GM12878 (cell line): Measurements from ENCODE around the gene KCND2. TPM values are rescaled to one million over a fixed set of nuclear protein-coding genes. Genes with fewer than 3 reads are reported as not detected.

ENCODE experiments used
- ATAC-seq: fragments of 200-7000 bp; cut with Tn5 transposase; 3 replicates; pipeline ENCODE4 v1.9.1; 2020; ENCODE audit warnings: mild to moderate bottlenecking, moderate library complexity
- BruUV-seq: library from RNA; stranded (reverse); fragments of 400-500 nt; replicated peaks from 2 replicates; lab custom pipeline; 2021; lab: Mats Ljungman, UMichigan
- CTCF ChIA-PET: fragments of 300-600 bp; sonication (Branson Sonifier 250); formaldehyde crosslinking; extraction: SDS; loops from one replicate; lab custom pipeline; 2021; ENCODE audit warnings: inconsistent platforms; lab: Yijun Ruan, JAX
- POLR2A ChIA-PET: fragments of 350-600 bp; formaldehyde crosslinking; extraction: SDS; loops from one replicate; lab custom pipeline; 2021; ENCODE audit warnings: inconsistent platforms; lab: Charles Lee
- RAD21 ChIA-PET: fragments of 300-600 bp; sonication (Branson Sonifier 250); formaldehyde crosslinking; loops from one replicate; lab custom pipeline; 2023; ENCODE audit warnings: antibody characterized with exemption; ENCODE audit not compliant: unreplicated experiment; lab: Charles Lee
- SMC1A ChIA-PET: fragments of 300-600 bp; sonication (Branson Sonifier 250); formaldehyde crosslinking; loops from one replicate; lab custom pipeline; 2023; ENCODE audit not compliant: unreplicated experiment, uncharacterized antibody; lab: Charles Lee
- DNase-seq: peaks from one replicate; pipeline ENCODE4 v3.0.0-alpha.2; 2011; ENCODE audit warnings: low read depth, low spot score
- FAIRE-seq: peaks from 3 replicates; lab custom pipeline; 2011; peaks lifted over from hg19 to GRCh38; lab: Jason Lieb, UNC
- H2AFZ ChIP-seq: 2 replicates; pipeline ENCODE4 v1.6.0; 2011; ENCODE audit warnings: low read depth, low read length, control low read depth; ENCODE audit not compliant: control insufficient read depth
- H3K27ac ChIP-seq: 2 replicates; pipeline ENCODE4 v1.5.1; 2011; ENCODE audit warnings: control low read depth; ENCODE audit not compliant: control insufficient read depth, insufficient read depth
- H3K27me3 ChIP-seq, 2 experiments: replicated peaks in 1 of 2; 2 replicates each; pipeline versions ENCODE4 v1.6.0 to v1.6.1; 2011; ENCODE audit warnings: low read length in 1 of 2; ENCODE audit not compliant: control insufficient read depth in 2 of 2, insufficient read depth in 2 of 2
- H3K36me3 ChIP-seq, 2 experiments: 2 replicates each; pipeline ENCODE4 v1.5.1; 2011; ENCODE audit warnings: low read length in 1 of 2; ENCODE audit not compliant: control insufficient read depth in 2 of 2, insufficient read depth in 2 of 2
- H3K4me1 ChIP-seq: 2 replicates; pipeline ENCODE4 v1.6.1; 2011; ENCODE audit warnings: mild to moderate bottlenecking, low read length, moderate library complexity, mixed read lengths; ENCODE audit not compliant: control insufficient read depth, insufficient read depth
- H3K4me2 ChIP-seq: 2 replicates; pipeline ENCODE4 v1.6.0; 2011; ENCODE audit warnings: control low read depth; ENCODE audit not compliant: control insufficient read depth, insufficient read depth
- H3K4me3 ChIP-seq: fragments of 200-600 bp; sonication (generic); 2 replicates; pipeline ENCODE4 v1.5.1; 2016
- H3K79me2 ChIP-seq: 2 replicates; pipeline ENCODE4 v1.6.0; 2011; ENCODE audit warnings: low read length; ENCODE audit not compliant: control insufficient read depth, insufficient read depth
- H3K9ac ChIP-seq: 2 replicates; pipeline ENCODE4 v1.8.0; 2011; ENCODE audit warnings: low read length, control low read depth, mixed read lengths; ENCODE audit not compliant: control insufficient read depth, insufficient read depth
- H3K9me3 ChIP-seq: replicated peaks from 3 replicates; pipeline ENCODE4 v1.5.1; 2011; ENCODE audit warnings: mild to moderate bottlenecking, low read length; ENCODE audit not compliant: control insufficient read depth, insufficient read depth
- H4K20me1 ChIP-seq: 2 replicates; pipeline ENCODE4 v1.6.0; 2011; ENCODE audit not compliant: control insufficient read depth, insufficient read depth
- ATF7 ChIP-seq: fragments of 450-650 bp; IDR thresholded peaks from 2 replicates; pipeline ENCODE4 v1.6.1; 2016; ENCODE audit warnings: low read depth, mild to moderate bottlenecking
- BCL3 ChIP-seq: IDR thresholded peaks from 2 replicates; pipeline ENCODE4 v1.6.1; 2011; ENCODE audit warnings: borderline replicate concordance, low read depth, mild to moderate bottlenecking, moderate library complexity, low read length; ENCODE audit not compliant: insufficient read depth, poor library complexity, severe bottlenecking
- FOXK2 ChIP-seq: fragments of 450-650 bp; IDR thresholded peaks from 2 replicates; pipeline ENCODE4 v1.6.1; 2017; ENCODE audit warnings: mild to moderate bottlenecking, moderate library complexity
- GATAD2B ChIP-seq: fragments of 450-650 bp; conservative IDR thresholded peaks from 2 replicates; pipeline ENCODE4 v1.6.1; 2017; ENCODE audit warnings: low read depth, mild to moderate bottlenecking, moderate library complexity
- MXI1 ChIP-seq: fragments of 150-350 bp; IDR thresholded peaks from 2 replicates; pipeline ENCODE4 v1.6.1; 2011; ENCODE audit warnings: low read depth, mild to moderate bottlenecking, inconsistent platforms, low read length, improper control_type of control experiment
- RUNX3 ChIP-seq: IDR thresholded peaks from 2 replicates; pipeline ENCODE4 v1.6.1; 2012; ENCODE audit warnings: low read length, inconsistent platforms
- WGBS: methylation state at CpG from one replicate; pipeline ENCODE4 v1.1.6; 2016; ENCODE audit warnings: low lambda C conversion rate; ENCODE audit not compliant: insufficient replicate concordance, insufficient coverage; ENCODE audit errors: missing lambda C conversion rate; 5-methylcytosine and 5-hydroxymethylcytosine counted together
- in situ Hi-C: fragments of 300-500 bp; cut with MboI; formaldehyde crosslinking; loops from 9 replicates; pipeline ENCODE4 v1.14.3; 2018; ENCODE audit warnings: mixed read lengths
- intact Hi-C: fragments of 100-400 bp; cut with micrococcal nuclease; formaldehyde crosslinking; loops from one replicate; pipeline ENCODE4 v1.14.2; 2022; ENCODE audit not compliant: unreplicated experiment
- polyA plus RNA-seq, 11 experiments: library from polyadenylated mRNA; depleted of rRNA in 4 of 11; unstranded in 6 of 11; stranded (reverse) in 5 of 11; fragments of >200 nt; fragmentation: Nextera tagmentation in 4 of 11; fragmentation: Illumina TruSeq in 1 of 11; extraction: Ambion mirVana in 4 of 11; extraction: Trizol in 1 of 11; gene quantifications; 1 replicate in 1 of 11; 2 replicates in 10 of 11; pipeline versions ENCODE4 v1.2.1 to v1.2.3, GENCODE V29; 2011 to 2016; ENCODE audit warnings: inconsistent platforms in 2 of 11, missing spikeins in 2 of 11, low read depth in 1 of 11
- total RNA-seq, 4 experiments: library from RNA; depleted of rRNA in 3 of 4; stranded (reverse); fragments of >200 nt in 3 of 4; fragmentation: Illumina TruSeq in 1 of 4; extraction: Trizol in 1 of 4; gene quantifications; 2 replicates each; pipeline versions ENCODE4 v1.2.1 to v1.2.3, GENCODE V29; 2013 to 2021
- TF ChIP-seq, protein P1 (sequence below): IDR thresholded peaks from 2 replicates; pipeline ENCODE4 v1.6.1; 2011; ENCODE audit warnings: low read depth, low read length, improper control_type of control experiment, borderline replicate concordance

The KCND2 gene
- total and polyA plus RNA-seq, 10 of the 15 experiments (the other 5 are each of a cell fraction or from before 2014, with no cell fraction given) = 3.6 to 22.3 (median 6.3) TPM

GRCh38 chr7:120703585-120704240 is 430.7 kb downstream of the KCND2 start:
- no TSS peak for BruUV-seq
- Histone ChIP-seq H4K20me1 (no peaks in the 10 kb centered on the region), H2AFZ (no peak overlapping the region), H3K36me3 (no peaks in the 10 kb centered on the region), H3K4me1 (no peaks in the 10 kb centered on the region), H3K4me3 (no peak overlapping the region), H3K27ac (no peak overlapping the region), H3K9me3 (no peaks in the 10 kb centered on the region; the same call in 2 of the 3 replicates), H3K4me2 (no peak overlapping the region), H3K79me2 (no peaks in the 10 kb centered on the region)
- WGBS = 16% methylated on average over 3 of the region's 3 CpGs
- in situ Hi-C loops (no loop called here), intact Hi-C loops (no loop called here)
- ChIA-PET POLR2A (no interaction called here), CTCF (interaction anchor here (0.9 kb wide), 1 partner anchor 9 kb away, joined by 4 read pairs; no protein-coding TSS in a partner anchor)
- no peak for FAIRE-seq
- TF ChIP-seq GATAD2B = no peak
- no peak for TF ChIP-seq MXI1
- TF ChIP-seq, protein P1, sequence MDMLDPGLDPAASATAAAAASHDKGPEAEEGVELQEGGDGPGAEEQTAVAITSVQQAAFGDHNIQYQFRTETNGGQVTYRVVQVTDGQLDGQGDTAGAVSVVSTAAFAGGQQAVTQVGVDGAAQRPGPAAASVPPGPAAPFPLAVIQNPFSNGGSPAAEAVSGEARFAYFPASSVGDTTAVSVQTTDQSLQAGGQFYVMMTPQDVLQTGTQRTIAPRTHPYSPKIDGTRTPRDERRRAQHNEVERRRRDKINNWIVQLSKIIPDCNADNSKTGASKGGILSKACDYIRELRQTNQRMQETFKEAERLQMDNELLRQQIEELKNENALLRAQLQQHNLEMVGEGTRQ = no peak
- no peak for TF ChIP-seq BCL3
- TF ChIP-seq ATF7 = no peak
- no peak for TF ChIP-seq FOXK2
- TF ChIP-seq RUNX3 = 0 out of 2 replicates have a peak, but pooled peaks have one; percentile 10
- TF ChIP-seq, all 136 proteins: peak for 1
- Histone ChIP-seq H3K9ac (no peak overlapping the region), H3K27me3 (no peaks in the 10 kb centered on the region)
- ATAC-seq (no peak), DNase-seq (no peak)
- ChIA-PET SMC1A (interaction anchor here (1.0 to 1.8 kb wide), 4 partner anchors 8 to 25 kb away, joined by 3 to 4 read pairs (median 4); no protein-coding TSS in a partner anchor), RAD21 (interaction anchor here (0.6 to 0.8 kb wide), 2 partner anchors 12 to 56 kb away, joined by 3 read pairs; no protein-coding TSS in a partner anchor)
